Naive thymus-derived CD4-positive, alpha-beta T cell (primary cell): ENCODE measurements around the gene NHP2. TPM values are rescaled to one million over a fixed set of nuclear protein-coding genes. Genes with fewer than 3 reads are reported as not detected.

Experiments
- ATAC-seq: fragments of 150-1000 bp; cut with Tn5 transposase; 2 replicates; pipeline ENCODE4 v1.10.0; 2021; ENCODE audit warnings: mild to moderate bottlenecking, moderate library complexity
- CTCF ChIA-PET: fragments of 350-600 bp; sonication (Branson Sonifier 250); formaldehyde crosslinking; loops from one replicate; lab custom pipeline; 2021; ENCODE audit warnings: antibody characterized with exemption; lab: Charles Lee
- POLR2A ChIA-PET: fragments of 350-600 bp; sonication (Branson Sonifier 250); formaldehyde crosslinking; loops from one replicate; lab custom pipeline; 2021; ENCODE audit warnings: antibody characterized with exemption, inconsistent platforms; lab: Charles Lee
- DNase-seq, 9 donors: peaks; one replicate each; pipeline versions ENCODE4 v3.0.0 to v3.0.0-alpha.2; 2020 to 2022; ENCODE audit warnings: mixed read lengths in 1 of 9
- H3K27ac ChIP-seq: one replicate; pipeline ENCODE4 v1.7.0; 2013; ENCODE audit warnings: mild to moderate bottlenecking, low read depth, low read length, moderate library complexity
- H3K27me3 ChIP-seq, 2 donors: one replicate each; pipeline ENCODE4 v1.7.0; 2013; ENCODE audit warnings: low read length in 2 of 2, mild to moderate bottlenecking in 2 of 2, moderate library complexity in 2 of 2; ENCODE audit not compliant: control insufficient read depth in 2 of 2, insufficient read depth in 2 of 2
- H3K36me3 ChIP-seq, 3 experiments: 1 replicate in 2 of 3; 2 replicates in 1 of 3; pipeline ENCODE4 v1.7.0; 2013; ENCODE audit warnings: low read length in 3 of 3, mild to moderate bottlenecking in 3 of 3, moderate library complexity in 1 of 3; ENCODE audit not compliant: insufficient read depth in 3 of 3, control insufficient read depth in 2 of 3
- H3K4me1 ChIP-seq, 2 donors: one replicate each; pipeline ENCODE4 v1.7.0; 2013; ENCODE audit warnings: low read length in 2 of 2, mild to moderate bottlenecking in 2 of 2, moderate library complexity in 1 of 2; ENCODE audit not compliant: control insufficient read depth in 2 of 2, insufficient read depth in 2 of 2
- H3K4me3 ChIP-seq: 2 replicates; pipeline ENCODE4 v1.7.0; 2013; ENCODE audit warnings: mild to moderate bottlenecking, low read length
- H3K9me3 ChIP-seq, 3 experiments: 1 replicate in 2 of 3; 2 replicates in 1 of 3; pipeline ENCODE4 v1.7.0; 2013; ENCODE audit warnings: low read length in 3 of 3; ENCODE audit not compliant: control insufficient read depth in 2 of 3
- H3K27ac Mint-ChIP-seq, 9 donors: one replicate each; pipeline ENCODE4 v1.8.0; 2020 to 2022; ENCODE audit warnings: mixed read lengths in 9 of 9, mild to moderate bottlenecking in 8 of 9, moderate library complexity in 5 of 9, inconsistent platforms in 2 of 9
- H3K27me3 Mint-ChIP-seq, 5 donors: one replicate each; pipeline ENCODE4 v1.8.0; 2021 to 2022; ENCODE audit warnings: mixed read lengths in 5 of 5, mild to moderate bottlenecking in 1 of 5
- H3K36me3 Mint-ChIP-seq, 5 donors: one replicate each; pipeline ENCODE4 v1.8.0; 2020 to 2022; ENCODE audit warnings: mixed read lengths in 5 of 5, mild to moderate bottlenecking in 3 of 5, inconsistent platforms in 1 of 5
- H3K4me1 Mint-ChIP-seq, 7 donors: one replicate each; pipeline ENCODE4 v1.8.0; 2020 to 2022; ENCODE audit warnings: mixed read lengths in 7 of 7, mild to moderate bottlenecking in 3 of 7, inconsistent platforms in 1 of 7
- H3K4me3 Mint-ChIP-seq, 10 donors: one replicate each; pipeline ENCODE4 v1.8.0; 2020 to 2022; ENCODE audit warnings: mild to moderate bottlenecking in 10 of 10, mixed read lengths in 10 of 10, moderate library complexity in 6 of 10, inconsistent platforms in 2 of 10
- H3K9me3 Mint-ChIP-seq, 11 donors: one replicate each; pipeline ENCODE4 v1.8.0; 2020 to 2022; ENCODE audit warnings: mixed read lengths in 11 of 11, mild to moderate bottlenecking in 4 of 11, inconsistent platforms in 1 of 11, moderate library complexity in 1 of 11
- intact Hi-C, 2 donors: fragments of 100-400 bp; cut with micrococcal nuclease; formaldehyde crosslinking; loops; one replicate each; pipeline ENCODE4 v1.15.1; 2023
- polyA plus RNA-seq, 2 donors: library from polyadenylated mRNA; unstranded; fragments of 300-500 nt; fragmentation: Illumina TruSeq; gene quantifications; one replicate each; pipeline ENCODE4 v1.2.3, GENCODE V29; 2021
- total RNA-seq, 6 experiments: library from RNA in 5 of 6; stranded (reverse) in 5 of 6; gene quantifications; 1 replicate in 5 of 6; 2 replicates in 1 of 6; pipeline ENCODE4 v1.2.3 and lab custom pipeline; 2021 to 2026

The NHP2 gene
- total and polyA plus RNA-seq, 7 experiments from 2014 or later = 50.5 to 231 (median 78.6) TPM

- Mint-ChIP-seq H3K27ac (peak overlapping the region; percentile 55 to 96 (median 87)), H3K4me1 (peaks cover 13 to 49% (median 38%) of the 10 kb centered on the region in 7 donors), H3K27me3 (peaks cover 0 to 1% (median 0%) of the 10 kb centered on the region in 5 donors), H3K36me3 (peaks cover 0 to 15% (median 8%) of the 10 kb centered on the region in 5 donors), H3K9me3 (no peaks in the 10 kb centered on the region), H3K4me3 (peak overlapping the region; percentile 88 to 98 (median 96))
- ChIA-PET POLR2A (interaction anchor here (0.5 to 1.9 kb wide), 10 partner anchors 9 to 1734 kb away, joined by 3 to 11 read pairs (median 3); partner anchors contain the start of gene RMND5B), CTCF (interaction anchor here (0.6 to 3.6 kb wide), 3 partner anchors 14 to 77 kb away, joined by 4 to 18 read pairs (median 9); no protein-coding TSS in a partner anchor)
- no peaks in the 10 kb centered on the region for H3K9me3 ChIP-seq
- no peaks in the 10 kb centered on the region for H3K27me3 ChIP-seq
- peaks cover 11 to 18% of the 10 kb centered on the region in 2 donors for H3K4me1 ChIP-seq
- peaks cover 0 to 37% (median 8%) of the 10 kb centered on the region in 3 experiments for H3K36me3 ChIP-seq
- H3K27ac ChIP-seq = peak overlapping the region; percentile 72
- DNase-seq = no peak
- H3K4me3 ChIP-seq = peak overlapping the region; percentile 85
- intact Hi-C loops = loop anchor here (1.0 to 10.0 kb wide), 11 partner anchors 22 to 1645 kb away; partner anchors contain the start of genes N4BP3 (in 2 of the 2), B4GALT7 (in 1 of the 2), FAM193B (in 1 of the 2) and HNRNPAB (in 1 of the 2)
- no peak for ATAC-seq
These were observed 917 bp downstream of the NHP2 start for GRCh38 chr5:178152491-178153444.

DNA sequence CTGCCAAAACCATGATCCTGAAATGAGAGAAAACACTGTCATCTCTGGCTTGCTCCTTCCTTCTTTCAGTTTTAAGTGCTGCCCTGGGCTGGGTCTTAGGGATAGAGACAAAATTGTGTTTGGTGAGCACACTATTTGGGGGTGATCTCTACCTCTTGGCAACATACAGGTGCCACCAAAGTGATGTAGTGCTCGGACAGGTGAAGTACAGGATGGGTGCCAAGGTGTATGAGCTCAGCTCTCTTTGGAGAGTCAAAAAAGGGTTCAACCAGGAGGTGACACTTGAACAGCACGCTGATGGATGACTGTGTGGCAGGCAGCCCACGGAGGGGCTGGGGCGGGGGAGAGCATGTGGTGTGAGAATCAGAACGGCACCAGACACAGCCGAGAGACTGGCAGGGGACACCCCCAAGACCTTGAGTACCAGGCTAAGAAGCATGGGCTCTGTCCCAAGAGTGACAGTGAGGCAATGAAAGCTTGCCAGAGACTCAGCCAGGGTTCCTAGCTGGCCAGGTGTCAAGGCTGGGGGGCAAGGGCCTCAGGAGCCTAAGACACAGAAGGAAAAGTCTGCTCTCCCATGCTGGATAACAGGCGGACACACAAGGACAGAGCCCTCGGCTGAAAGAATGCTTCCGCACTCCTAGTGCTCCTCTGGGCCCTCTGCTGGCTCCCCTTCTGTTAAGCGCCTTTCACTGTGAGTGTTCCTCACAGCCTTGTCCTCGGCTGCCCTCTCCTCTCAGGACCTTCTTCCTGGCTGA, 2.5 kb downstream of the NHP2 start:
- no peaks in the 10 kb centered on the region for H3K9me3 ChIP-seq
- peak overlapping the region in 7 of 10 donors; percentile 33 to 67 (median 61) for H3K4me3 Mint-ChIP-seq
- peaks cover 0 to 53% (median 17%) of the 10 kb centered on the region in 3 experiments for H3K36me3 ChIP-seq

GRCh38 chr5:178149199-178149932, 4.3 kb downstream of the NHP2 start:
- DNase-seq = no peak
- Histone ChIP-seq H3K9me3 (no peaks in the 10 kb centered on the region), H3K27me3 (no peaks in the 10 kb centered on the region), H3K36me3 (peaks cover 0 to 64% (median 22%) of the 10 kb centered on the region in 3 experiments), H3K4me1 (peaks cover 11 to 18% of the 10 kb centered on the region in 2 donors), H3K27ac (no peak overlapping the region), H3K4me3 (no peak overlapping the region)
- H3K27me3 Mint-ChIP-seq = peaks cover 0 to 1% (median 0%) of the 10 kb centered on the region in 5 donors
- no peak for ATAC-seq
- ChIA-PET POLR2A (interaction anchor here (0.7 to 1.1 kb wide), 2 partner anchors 21 to 29 kb away, joined by 3 to 5 read pairs; no protein-coding TSS in a partner anchor), CTCF (interaction anchor here (0.8 to 11.5 kb wide), 6 partner anchors 8 to 74 kb away, joined by 3 to 117 read pairs (median 4); no protein-coding TSS in a partner anchor)
- H3K27ac Mint-ChIP-seq = peak overlapping the region in 6 of 9 donors; percentile 23 to 72 (median 36)
- no peak overlapping the region for H3K4me3 Mint-ChIP-seq
- peaks cover 13 to 52% (median 35%) of the 10 kb centered on the region in 7 donors for H3K4me1 Mint-ChIP-seq
- intact Hi-C loops = no loop called here
- no peaks in the 10 kb centered on the region for H3K9me3 Mint-ChIP-seq
- peaks cover 0 to 21% (median 9%) of the 10 kb centered on the region in 5 donors for H3K36me3 Mint-ChIP-seq

More for the DNA sequence above, 2.5 kb downstream of the NHP2 start:
- Histone ChIP-seq H3K27me3 (no peaks in the 10 kb centered on the region), H3K4me1 (peaks cover 11 to 18% of the 10 kb centered on the region in 2 donors), H3K27ac (peak overlapping the region; percentile 72), H3K4me3 (no peak overlapping the region)
- no peaks in the 10 kb centered on the region for H3K9me3 Mint-ChIP-seq
- H3K36me3 Mint-ChIP-seq = peaks cover 0 to 17% (median 9%) of the 10 kb centered on the region in 5 donors
- peak overlapping the region in 8 of 9 donors; percentile 55 to 87 (median 76) for H3K27ac Mint-ChIP-seq
- intact Hi-C loops = loop anchor here (5.0 to 10.0 kb wide), 4 partner anchors 39 to 1646 kb away; partner anchors contain the start of genes B4GALT7 (in 1 of the 2) and N4BP3 (in 1 of the 2)
- no peak for ATAC-seq
- ChIA-PET CTCF (interaction anchor here (0.5 to 11.5 kb wide), 3 partner anchors 36 to 80 kb away, joined by 3 to 117 read pairs (median 3); no protein-coding TSS in a partner anchor), POLR2A (interaction anchor here (1.0 kb wide), 1 partner anchor 75 kb away, joined by 4 read pairs; no protein-coding TSS in a partner anchor)
- H3K4me1 Mint-ChIP-seq = peaks cover 13 to 53% (median 38%) of the 10 kb centered on the region in 7 donors
- DNase-seq = no peak
- H3K27me3 Mint-ChIP-seq = peaks cover 0 to 1% (median 0%) of the 10 kb centered on the region in 5 donors

DNA sequence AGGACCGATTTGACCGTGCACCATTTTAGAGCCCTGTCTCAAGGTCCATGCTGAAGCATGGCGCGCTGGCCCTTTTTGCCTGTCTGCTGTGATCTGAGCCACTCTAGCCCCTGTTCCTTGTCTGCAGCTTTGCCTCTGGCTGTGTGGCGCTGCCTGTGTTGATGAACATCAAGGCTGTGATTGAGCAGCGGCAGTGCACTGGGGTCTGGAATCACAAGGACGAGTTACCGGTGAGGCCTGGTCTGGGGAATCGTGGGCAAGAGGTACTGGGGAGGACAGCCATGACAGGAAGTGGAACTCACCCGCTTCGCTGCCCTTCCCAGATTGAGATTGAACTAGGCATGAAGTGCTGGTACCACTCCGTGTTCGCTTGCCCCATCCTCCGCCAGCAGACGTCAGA, 6.3 kb downstream of the NHP2 start:
- Mint-ChIP-seq H3K36me3 (peaks cover 0 to 25% (median 9%) of the 10 kb centered on the region in 5 donors), H3K9me3 (no peaks in the 10 kb centered on the region), H3K27me3 (no peaks in the 10 kb centered on the region), H3K4me3 (no peak overlapping the region), H3K4me1 (peaks cover 12 to 38% (median 21%) of the 10 kb centered on the region in 7 donors), H3K27ac (no peak overlapping the region)
- intact Hi-C loops = no loop called here
- H3K27ac ChIP-seq = no peak overlapping the region
- H3K36me3 ChIP-seq = peaks cover 0 to 84% (median 24%) of the 10 kb centered on the region in 3 experiments
- H3K4me1 ChIP-seq = peaks cover 3 to 5% of the 10 kb centered on the region in 2 donors
- H3K27me3 ChIP-seq = no peaks in the 10 kb centered on the region
- no peaks in the 10 kb centered on the region for H3K9me3 ChIP-seq
- no peak overlapping the region for H3K4me3 ChIP-seq
- ChIA-PET CTCF (interaction anchor here (0.9 to 11.5 kb wide), 3 partner anchors 11 to 72 kb away, joined by 3 to 117 read pairs (median 3); no protein-coding TSS in a partner anchor), POLR2A (interaction anchor here (1.0 kb wide), 1 partner anchor 71 kb away, joined by 3 read pairs; no protein-coding TSS in a partner anchor)
- DNase-seq (no peak), ATAC-seq (no peak)

DNA sequence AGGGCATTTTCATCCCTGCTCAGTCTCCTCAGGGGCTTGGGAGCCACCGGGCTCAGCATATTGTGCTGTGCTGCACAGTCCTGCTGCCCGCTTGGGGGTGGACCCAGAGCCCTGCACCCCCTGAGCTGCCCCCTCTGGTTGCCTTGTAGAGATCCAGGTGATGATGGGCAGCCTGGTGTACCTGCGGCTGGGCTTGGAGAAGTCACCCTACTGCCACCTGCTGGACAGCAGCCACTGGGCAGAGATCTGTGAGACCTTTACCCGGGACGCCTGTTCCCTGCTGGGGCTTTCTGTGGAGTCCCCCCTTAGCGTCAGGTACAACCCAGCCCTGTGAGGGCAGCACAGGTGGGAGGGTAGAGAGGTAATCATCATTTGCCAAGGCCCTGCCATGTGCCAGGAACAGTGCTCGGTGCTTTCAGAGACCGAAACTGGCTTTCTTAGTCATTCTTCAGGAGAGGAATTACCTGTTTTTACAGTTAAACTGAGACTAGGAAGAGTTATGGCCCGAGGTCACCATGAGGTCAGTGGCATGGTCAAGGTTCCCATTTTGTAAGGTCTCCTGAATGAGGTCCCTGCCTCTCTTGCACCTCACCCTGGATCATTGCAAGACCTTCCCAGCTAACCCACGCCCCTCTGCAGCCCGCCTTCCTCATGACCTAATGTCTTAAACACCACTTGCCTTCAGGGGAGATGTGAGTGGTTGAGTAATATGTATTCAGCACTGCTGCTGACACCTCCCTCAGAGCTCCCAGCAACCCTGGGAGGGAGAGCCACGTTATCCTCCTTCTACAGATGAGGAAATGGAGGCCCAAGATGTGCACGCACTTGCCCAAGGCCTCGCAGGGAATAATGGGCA, 7.5 kb downstream of the NHP2 start:
- H3K27ac Mint-ChIP-seq = peak overlapping the region in 4 of 9 donors; percentile 6 to 68 (median 51)
- ChIA-PET POLR2A (interaction anchor here (0.6 to 3.9 kb wide), 5 partner anchors 16 to 71 kb away, joined by 3 to 14 read pairs (median 3); no protein-coding TSS in a partner anchor), CTCF (interaction anchor here (0.6 to 11.5 kb wide), 8 partner anchors 10 to 71 kb away, joined by 3 to 117 read pairs (median 3); no protein-coding TSS in a partner anchor)
- no peaks in the 10 kb centered on the region for H3K9me3 Mint-ChIP-seq
- intact Hi-C loops = loop anchor here (1.0 kb wide), 3 partner anchors 18 to 70 kb away; no protein-coding TSS in a partner anchor
- H3K36me3 Mint-ChIP-seq = peaks cover 0 to 30% (median 16%) of the 10 kb centered on the region in 5 donors
- H3K27ac ChIP-seq = no peak overlapping the region
- H3K27me3 ChIP-seq = no peaks in the 10 kb centered on the region
- H3K4me3 ChIP-seq = no peak overlapping the region
- peaks cover 0 to 90% (median 28%) of the 10 kb centered on the region in 3 experiments for H3K36me3 ChIP-seq
- H3K4me1 Mint-ChIP-seq = peaks cover 4 to 28% (median 13%) of the 10 kb centered on the region in 7 donors
- H3K9me3 ChIP-seq = no peaks in the 10 kb centered on the region
- no peak overlapping the region for H3K4me3 Mint-ChIP-seq
- H3K27me3 Mint-ChIP-seq = no peaks in the 10 kb centered on the region
- H3K4me1 ChIP-seq = no peaks in the 10 kb centered on the region
- peak; percentile 51 to 76 (median 68) for DNase-seq
- ATAC-seq = peak; percentile 90
